Germinal center (tissue), 1 donor: ENCODE data around the gene CREBRF.
A peak's percentile ranks its signal among the peaks of the same experiment; 100 is the strongest.
"Not testable (repeated sequence)": the region's sequence is repeated elsewhere in the genome, so short reads cannot be mapped to it uniquely, and the experiment has no call there.

ENCODE experiments used
- DNase-seq: peaks from one replicate; pipeline ENCODE4 v3.0.0; 2012; ENCODE audit warnings: mixed read lengths, low spot score

The CREBRF gene

GRCh38 chr5:173035904-173036707 lies 20.0 kb upstream of the CREBRF start:
- DNase-seq: no peak

DNA sequence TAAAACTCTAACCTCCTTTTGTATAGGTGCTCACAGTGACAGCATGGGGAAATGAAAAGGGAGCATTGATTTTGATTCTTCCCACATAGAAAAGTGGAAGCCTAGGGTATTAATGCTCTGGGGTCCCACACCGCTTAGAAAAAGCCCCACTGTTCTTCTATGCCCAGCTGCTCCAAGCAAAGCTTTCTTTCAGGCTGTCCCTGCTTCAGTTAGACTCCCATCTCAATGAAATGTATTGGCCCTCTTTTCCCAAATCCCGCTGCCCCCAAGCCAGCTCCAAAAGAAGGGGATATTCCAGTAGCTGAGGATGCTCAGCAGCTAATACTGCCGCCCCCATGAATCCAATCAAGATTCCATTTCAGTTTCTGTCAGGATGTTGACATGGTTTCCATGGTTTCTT lies 17.0 kb upstream of the CREBRF start:
- DNase-seq: no peak

- DNase-seq: no peak
Observed at GRCh38 chr5:173039964-173040363, 16.2 kb upstream of the CREBRF start.

- DNase-seq: no peak
Observed at GRCh38 chr5:173041881-173042762, 14.0 kb upstream of the CREBRF start.

- no peak for DNase-seq
Observed at GRCh38 chr5:173042763-173043107, 13.4 kb upstream of the CREBRF start.

- no peak for DNase-seq
Observed at GRCh38 chr5:173045474-173045873, 10.7 kb upstream of the CREBRF start.

DNA sequence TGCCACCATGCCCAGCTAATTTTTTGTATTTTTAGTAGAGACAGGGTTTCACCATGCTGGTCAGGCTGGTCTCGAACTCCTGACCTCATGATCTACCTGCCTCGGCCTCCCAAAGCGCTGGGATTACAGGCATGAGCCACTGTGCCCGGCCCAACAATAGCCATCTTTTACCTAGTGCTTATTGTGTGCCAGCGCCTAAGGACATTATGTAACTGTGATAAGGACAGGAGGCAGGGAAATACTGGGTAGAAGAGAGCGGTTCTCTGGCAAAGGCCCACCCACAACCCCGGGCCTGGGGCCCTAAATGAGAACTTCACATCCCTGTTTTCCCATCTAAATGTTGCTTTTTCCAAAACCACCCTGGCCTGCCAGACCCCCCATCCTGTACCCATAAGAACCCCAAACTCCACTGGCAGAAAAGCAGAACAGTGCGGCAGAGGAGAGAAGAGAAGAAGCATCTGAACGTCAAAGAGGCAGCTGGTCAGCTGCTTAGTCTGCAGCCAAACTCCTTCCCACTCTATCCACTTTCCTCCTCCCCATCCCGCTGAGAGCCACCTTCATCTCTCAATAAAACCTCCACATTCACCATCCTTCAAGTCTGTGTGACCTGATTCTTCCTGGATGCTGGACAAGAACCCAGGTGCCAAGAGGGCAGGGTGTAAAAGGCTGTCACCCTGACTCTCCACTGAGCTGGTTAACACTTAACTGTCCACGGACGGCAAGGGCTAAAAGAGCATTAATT lies 8.9 kb upstream of the CREBRF start:
- DNase-seq: not testable (repeated sequence)

DNA sequence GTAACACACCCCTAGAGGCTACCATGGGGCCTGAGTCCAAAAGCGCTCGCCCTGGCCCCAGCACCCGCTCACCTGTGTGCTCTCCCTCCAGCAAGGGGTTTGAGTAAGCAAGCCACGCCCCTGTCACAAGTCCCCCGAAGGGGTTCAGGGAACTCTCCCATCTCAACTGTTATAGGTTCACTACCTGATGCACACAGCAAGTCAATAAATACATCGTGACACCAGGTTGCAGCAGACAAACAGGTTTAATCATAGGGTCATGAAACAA lies 8.4 kb upstream of the CREBRF start:
- no peak for DNase-seq

DNA sequence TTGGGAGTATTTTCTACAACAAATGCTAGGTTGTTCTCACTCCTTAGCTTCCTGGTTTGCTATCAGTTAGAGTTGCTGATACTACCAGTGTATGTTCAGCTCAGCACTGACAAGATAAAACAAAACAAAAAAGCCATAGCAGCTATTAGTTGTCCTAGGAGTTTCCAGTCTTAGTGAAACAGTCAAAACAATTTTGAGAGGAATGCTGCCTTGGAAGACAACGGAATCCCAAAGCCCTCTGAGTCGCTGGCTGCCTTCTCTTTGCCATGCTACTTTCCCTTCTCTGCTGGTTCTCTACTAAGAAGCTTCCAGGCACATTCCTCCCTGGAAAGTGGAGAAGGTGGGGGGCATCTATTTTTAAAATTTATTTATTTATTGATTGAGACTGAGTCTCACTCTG lies 5.4 kb upstream of the CREBRF start:
- no peak for DNase-seq

DNA sequence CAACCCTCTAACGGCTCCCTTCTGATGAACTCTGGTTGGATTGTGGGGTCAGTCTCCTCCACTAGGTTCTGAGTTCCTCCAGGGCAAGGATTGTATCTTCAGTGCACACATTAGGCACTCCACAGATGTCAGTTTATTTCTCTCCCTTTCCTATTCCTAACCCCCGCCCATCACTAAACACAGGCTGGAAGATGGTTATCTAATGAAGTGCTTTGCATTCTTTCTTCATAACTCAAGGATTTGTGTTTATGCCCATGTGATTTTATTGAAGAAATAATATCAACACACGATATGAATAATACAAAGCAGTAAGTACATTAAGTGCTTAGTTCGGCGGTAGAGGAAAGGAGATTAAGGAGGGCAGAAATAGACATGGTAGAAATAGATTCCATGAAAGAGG lies 4.4 kb upstream of the CREBRF start:
- no peak for DNase-seq

DNA sequence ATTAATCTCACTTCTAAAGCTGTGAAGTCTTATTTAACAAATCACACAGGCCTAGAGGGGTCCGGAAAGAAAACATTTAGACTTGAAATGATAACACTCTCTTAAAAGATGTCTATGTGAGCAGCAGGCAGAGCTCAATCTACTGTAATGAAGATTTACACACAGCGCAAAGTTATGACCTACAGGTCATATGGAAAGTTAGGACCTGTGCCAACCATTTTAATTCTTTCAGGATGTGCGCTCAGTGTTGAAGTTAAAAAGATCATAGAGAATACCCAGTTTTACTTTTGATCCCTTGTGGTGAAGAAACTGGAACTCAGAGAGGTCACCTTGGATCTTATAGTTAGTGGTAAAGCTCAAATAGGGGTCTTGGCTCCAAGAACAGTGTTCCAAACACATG lies 3.1 kb upstream of the CREBRF start:
- DNase-seq: no peak

DNA sequence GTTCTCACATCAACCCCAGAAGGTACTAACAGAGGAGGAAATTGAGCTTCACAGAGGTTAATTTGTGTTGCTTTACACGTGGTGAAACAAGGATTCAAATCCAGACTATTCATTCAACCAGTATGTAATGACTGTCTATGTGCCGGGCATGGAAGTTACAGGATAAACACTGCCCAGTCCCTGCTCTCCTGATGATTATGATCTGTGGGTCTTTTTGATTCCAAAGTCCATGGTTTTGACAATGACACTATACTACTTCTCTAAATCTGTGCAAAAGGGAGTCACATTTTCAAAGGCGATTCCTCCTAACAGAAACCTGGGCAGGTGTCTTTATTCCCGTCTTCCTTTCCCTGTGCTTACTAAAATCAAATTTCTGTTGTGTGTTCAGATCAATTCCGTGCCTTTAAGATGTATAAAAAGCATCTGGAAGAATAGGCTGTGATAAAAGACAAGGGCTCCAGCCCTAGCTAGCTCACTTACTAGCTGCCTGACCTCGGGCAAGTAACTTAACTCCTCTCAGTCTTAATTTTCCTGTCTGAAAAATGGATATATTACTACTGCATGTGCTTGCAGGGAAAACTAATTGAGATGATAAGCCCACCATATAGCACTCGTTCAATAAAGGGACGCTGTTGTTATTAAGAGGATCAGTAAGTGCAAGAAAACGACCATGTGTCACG lies 970 bp upstream of the CREBRF start:
- DNase-seq: no peak

GRCh38 chr5:173055722-173055982 lies 500 bp upstream of the CREBRF start:
- DNase-seq: no peak

DNA sequence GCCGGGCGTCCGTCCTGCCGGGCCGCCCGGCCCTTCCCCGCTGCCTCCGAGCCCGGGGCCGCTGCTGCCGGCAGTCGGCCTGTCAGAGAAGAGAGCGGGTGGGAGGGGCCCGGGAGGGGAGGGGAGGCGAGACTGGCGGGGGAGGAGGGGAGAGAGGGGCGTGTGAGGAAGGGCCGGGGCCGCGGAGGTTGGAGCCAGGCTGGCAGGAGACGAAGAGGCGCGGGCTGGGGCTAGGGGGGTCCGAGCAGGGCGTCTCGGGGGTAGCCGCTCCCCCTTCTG lies 570 bp downstream of the CREBRF start:
- DNase-seq: no peak

GRCh38 chr5:173057062-173057924 lies 1.1 kb downstream of the CREBRF start:
- peak; percentile 99 for DNase-seq

DNA sequence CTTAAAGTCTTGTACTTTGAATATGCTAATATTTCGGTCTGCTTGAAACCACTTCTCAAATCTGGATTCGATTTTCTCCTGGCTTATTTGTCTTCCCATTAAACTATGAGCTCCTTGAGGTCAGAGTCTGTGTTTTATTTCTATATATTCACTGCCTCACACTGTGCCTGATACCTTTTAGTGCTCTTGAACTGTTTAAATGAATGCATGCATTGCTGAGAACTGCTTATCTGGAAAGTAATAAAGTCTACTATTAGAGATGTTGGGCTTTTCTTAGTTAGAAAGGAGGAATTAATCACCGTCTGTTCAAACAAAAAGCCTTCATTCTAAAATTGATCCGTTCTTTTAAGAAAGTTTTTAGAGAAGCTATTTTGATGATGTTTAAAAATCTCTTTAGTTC lies 6.0 kb downstream of the CREBRF start:
- no peak for DNase-seq

DNA sequence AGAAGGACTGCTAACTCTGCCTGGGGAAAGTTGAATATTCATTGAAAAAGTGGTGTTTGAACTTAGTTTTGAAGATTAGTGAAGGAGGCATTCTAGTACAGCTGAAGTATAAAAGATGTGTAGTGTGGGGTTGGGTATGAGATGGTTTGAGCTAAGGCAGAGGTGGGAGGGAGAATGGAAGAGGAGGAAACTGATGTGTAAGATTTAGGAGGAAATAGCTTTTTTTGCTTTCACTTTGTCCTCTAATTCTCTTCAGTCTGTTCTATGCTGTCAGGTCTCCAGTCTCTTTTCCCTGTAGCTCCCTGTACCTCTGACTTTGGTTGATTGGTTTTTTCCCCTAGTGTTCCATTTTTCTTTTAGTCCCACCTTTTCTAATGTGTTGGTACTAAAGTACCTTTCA lies 9.0 kb downstream of the CREBRF start:
- no peak for DNase-seq

GRCh38 chr5:173069671-173070070 lies 13.5 kb downstream of the CREBRF start:
- DNase-seq: no peak

GRCh38 chr5:173075137-173075843 lies 19.1 kb downstream of the CREBRF start:
- DNase-seq: no peak

GRCh38 chr5:173075970-173076369 lies 19.8 kb downstream of the CREBRF start:
- DNase-seq: no peak

DNA sequence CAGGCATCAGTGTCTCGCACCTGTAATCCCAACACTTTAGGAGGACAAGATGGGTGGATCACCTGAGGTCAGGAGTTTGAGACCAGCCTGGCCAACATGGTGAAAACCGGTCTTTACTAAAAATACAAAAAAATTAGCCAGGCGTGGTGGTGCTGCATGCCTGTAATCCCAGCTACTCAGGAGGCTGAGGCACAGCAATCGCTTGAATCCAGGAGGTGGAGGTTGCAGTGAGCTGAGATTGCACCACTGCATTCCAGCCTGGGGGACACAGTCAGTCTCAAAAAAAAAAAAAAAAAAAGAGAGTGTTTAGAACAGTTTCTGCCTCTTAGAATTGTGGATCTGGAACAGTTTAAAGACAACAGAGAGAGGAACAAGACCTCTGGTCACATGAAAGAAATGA lies 20.3 kb downstream of the CREBRF start:
- DNase-seq: not testable (repeated sequence)
